ENCODE measurements around the gene MXD4. TPM values are rescaled to one million over a fixed set of nuclear protein-coding genes. Genes with fewer than 3 reads are reported as not detected.

The MXD4 gene
- total RNA-seq, 1 donor from 2014 or later: 36.7 TPM

GRCh38 chr4:2285613-2286381 is 23.9 kb upstream of the MXD4 start:
- Mint-ChIP-seq H3K27ac (no peak overlapping the region), H3K4me3 (no peak overlapping the region), H3K36me3 (ENCODE audit: low read depth) (no peaks in the 10 kb centered on the region), H3K4me1 (peaks cover 33% of the 10 kb centered on the region), H3K27me3 (no peaks in the 10 kb centered on the region), H3K9me3 (no peaks in the 10 kb centered on the region)
- intact Hi-C loops (cut with micrococcal nuclease): no loop called here
- POLR2A ChIA-PET: interaction anchor here (0.5 kb wide), 1 partner anchor 9 kb away, joined by 3 read pairs; no protein-coding TSS in a partner anchor
- ATAC-seq (ENCODE audit: low read depth) (no peak), DNase-seq (no peak)
- no peak for TF ChIP-seq CTCF (IDR thresholded peaks at IDR 0.05)
- CTCF ChIA-PET: no interaction called here

- peaks cover 33% of the 10 kb centered on the region for H3K4me1 Mint-ChIP-seq
- POLR2A ChIA-PET: interaction anchor here (0.5 kb wide), 1 partner anchor 9 kb away, joined by 3 read pairs; no protein-coding TSS in a partner anchor
- H3K36me3 Mint-ChIP-seq (ENCODE audit: low read depth): no peaks in the 10 kb centered on the region
- CTCF ChIA-PET: no interaction called here
- no peak overlapping the region for H3K4me3 Mint-ChIP-seq
- DNase-seq: no peak
- intact Hi-C loops (cut with micrococcal nuclease): loop anchor here (5.0 kb wide), 1 partner anchor 107 kb away; no protein-coding TSS in a partner anchor
- H3K27me3 Mint-ChIP-seq: no peaks in the 10 kb centered on the region
- ATAC-seq (ENCODE audit: low read depth): no peak
- no peaks in the 10 kb centered on the region for H3K9me3 Mint-ChIP-seq
- no peak overlapping the region for H3K27ac Mint-ChIP-seq
- TF ChIP-seq CTCF (IDR thresholded peaks at IDR 0.05): no peak
Measured at GRCh38 chr4:2284934-2285612, 23.2 kb upstream of the MXD4 start.

GRCh38 chr4:2284161-2284933 is 22.4 kb upstream of the MXD4 start:
- intact Hi-C loops (cut with micrococcal nuclease): loop anchor here (5.0 kb wide), 1 partner anchor 108 kb away; no protein-coding TSS in a partner anchor
- POLR2A ChIA-PET: no interaction called here
- TF ChIP-seq CTCF (IDR thresholded peaks at IDR 0.05): no peak
- H3K9me3 Mint-ChIP-seq: no peaks in the 10 kb centered on the region
- CTCF ChIA-PET: no interaction called here
- peaks cover 35% of the 10 kb centered on the region for H3K4me1 Mint-ChIP-seq
- DNase-seq (no peak), ATAC-seq (ENCODE audit: low read depth) (no peak)
- no peak overlapping the region for H3K4me3 Mint-ChIP-seq
- no peaks in the 10 kb centered on the region for H3K27me3 Mint-ChIP-seq
- no peak overlapping the region for H3K27ac Mint-ChIP-seq
- no peaks in the 10 kb centered on the region for H3K36me3 Mint-ChIP-seq (ENCODE audit: low read depth)

GRCh38 chr4:2283199-2283711 is 21.3 kb upstream of the MXD4 start:
- Mint-ChIP-seq H3K4me3 (no peak overlapping the region), H3K27ac (no peak overlapping the region), H3K9me3 (no peaks in the 10 kb centered on the region), H3K36me3 (ENCODE audit: low read depth) (no peaks in the 10 kb centered on the region), H3K4me1 (peaks cover 35% of the 10 kb centered on the region), H3K27me3 (no peaks in the 10 kb centered on the region)
- no peak for ATAC-seq (ENCODE audit: low read depth)
- DNase-seq: no peak
- ChIA-PET CTCF (no interaction called here), POLR2A (interaction anchor here (0.6 to 1.9 kb wide), 2 partner anchors 10 to 20 kb away, joined by 5 to 36 read pairs; partner anchors contain the start of gene MXD4)
- no peak for TF ChIP-seq CTCF (IDR thresholded peaks at IDR 0.05)
- intact Hi-C loops (cut with micrococcal nuclease): loop anchor here (5.0 kb wide), 1 partner anchor 109 kb away; no protein-coding TSS in a partner anchor

All from activated B cell treated with CpG ODN at 0.5 μM for 24 hours (primary cell).